Cardiac ventricle fibroblast (primary cell): Measurements from ENCODE around the gene PVR. TPM values are rescaled to one million over a fixed set of nuclear protein-coding genes. Genes with fewer than 3 reads are reported as not detected.

Experiments used
- total RNA-seq: library from RNA; depleted of rRNA; stranded (reverse); fragments of >200 nt; gene quantifications from 2 replicates; pipeline ENCODE4 v1.2.3, GENCODE V29; 2015

The PVR gene
- total RNA-seq: 13.4 and 15.8 TPM in 2 replicates

GRCh38 chr19:44643605-44644401 lies at the start of gene PVR:
Gene PVR (plus strand): TSS chr19:44643910. CDS start chr19:44644097, 187 bp downstream.

GRCh38 chr19:44613295-44614178 lies 30.2 kb upstream of the PVR start, which contains the start of gene IGSF23:
Gene IGSF23 (plus strand): TSS chr19:44613563. CDS start chr19:44613646, 83 bp downstream.

GRCh38 chr19:44671400-44671799 lies 27.7 kb downstream of the PVR start, which contains the start of gene CEACAM19:
Gene CEACAM19 (plus strand): TSS chr19:44671482. CDS start chr19:44671932, 450 bp downstream.

GRCh38 chr19:44698492-44699201 lies 54.9 kb downstream of the PVR start, which contains the start of gene CEACAM16:
Gene CEACAM16 (plus strand): TSS chr19:44699151. CDS start chr19:44701457, 2,306 bp downstream.

Other genes with a start within 250 kb of the PVR start
- 3.5 and 11.0 TPM in 2 replicates for gene ZNF285, start 242.3 kb upstream of the PVR start, total RNA-seq
- gene ZNF229, start 195.4 kb upstream of the PVR start, total RNA-seq: 8.4 and 11.9 TPM in 2 replicates
- gene ZNF180, start 143.4 kb upstream of the PVR start, total RNA-seq: 10.7 and 11.5 TPM in 2 replicates
- not detected in 2 replicates for gene CEACAM20, start 114.2 kb upstream of the PVR start, total RNA-seq
- not detected in 2 replicates for gene IGSF23, start 30.3 kb upstream of the PVR start, total RNA-seq
- gene CEACAM19, start 27.6 kb downstream of the PVR start, total RNA-seq: 1.2 and 1.4 TPM in 2 replicates
- gene CEACAM16, start 55.2 kb downstream of the PVR start, total RNA-seq: not detected in 2 replicates
- 30.3 and 34.7 TPM in 2 replicates for gene BCL3, start 104.8 kb downstream of the PVR start, total RNA-seq
- not detected in 2 replicates for gene CBLC, start 134.0 kb downstream of the PVR start, total RNA-seq
- gene BCAM, start 165.2 kb downstream of the PVR start, total RNA-seq: 14.3 and 15.0 TPM in 2 replicates
- 63.9 and 70.1 TPM in 2 replicates for gene NECTIN2, start 202.4 kb downstream of the PVR start, total RNA-seq
- 43.9 and 47.5 TPM in 2 replicates for gene TOMM40, start 247.3 kb downstream of the PVR start, total RNA-seq